ENCODE data around the gene TLN1.

GRCh38 chr9:35686222-35687203 lies 45.5 kb downstream of the TLN1 start:
- no peak for TF ChIP-seq EZH2 (IDR thresholded peaks at IDR 0.05; ENCODE audit: insufficient read depth, poor library complexity, severe bottlenecking)
- TF ChIP-seq EZH2phosphoT487 (IDR thresholded peaks at IDR 0.05; ENCODE audit: insufficient read depth, low read depth), result no peak
